ENCODE measurements around the gene GAS2L1. TPM values are rescaled to one million over a fixed set of nuclear protein-coding genes. Genes with fewer than 3 reads are reported as not detected.

Gene GAS2L1
- polyA plus RNA-seq, 1 donor from 2014 or later = 0.77 TPM

DNA sequence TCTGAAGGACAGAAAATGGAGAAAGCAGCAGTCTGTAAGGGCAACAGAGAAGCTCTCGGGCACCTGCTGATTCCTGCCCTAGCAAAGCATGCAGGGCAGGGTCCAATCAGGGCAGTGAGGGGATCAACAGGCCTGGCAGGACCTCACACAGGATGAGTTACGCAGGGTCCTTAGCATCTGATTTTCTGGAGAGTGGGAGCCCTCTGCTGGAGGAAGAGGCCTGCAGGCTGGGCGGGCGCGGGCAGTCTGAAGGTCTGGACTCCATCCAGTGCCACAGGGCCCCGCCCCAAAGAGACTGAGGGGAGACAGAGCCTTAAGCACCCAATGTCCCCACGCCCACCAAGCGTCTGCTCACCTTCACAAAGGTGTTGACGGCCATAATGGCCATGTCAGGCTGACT is 53.0 kb downstream of the GAS2L1 start:
- Histone ChIP-seq H3K27ac (ENCODE audit: low read length) (no peak overlapping the region), H4K20me1 (ENCODE audit: insufficient read depth) (no peaks in the 10 kb centered on the region), H2AFZ (ENCODE audit: low read depth, low read length) (no peak overlapping the region), H3K9ac (ENCODE audit: low read length) (no peak overlapping the region), H3K27me3 (ENCODE audit: insufficient read depth, low read depth, low read length) (no peaks in the 10 kb centered on the region), H3K36me3 (ENCODE audit: insufficient read depth, low read length) (no peaks in the 10 kb centered on the region), H3K79me2 (replicated peaks; ENCODE audit: insufficient read depth, low read length) (no peaks in the 10 kb centered on the region), H3K4me2 (ENCODE audit: low read length) (no peak overlapping the region), H3F3A (ENCODE audit: insufficient read depth, low read length, poor library complexity, severe bottlenecking) (no peaks in the 10 kb centered on the region), H3K9me3 (ENCODE audit: low read length) (no peaks in the 10 kb centered on the region), H3K4me3 (ENCODE audit: low read length) (no peak overlapping the region), H3K9me2 (ENCODE audit: insufficient read depth, low read length) (no peaks in the 10 kb centered on the region)
- TF ChIP-seq TAF1 (IDR thresholded peaks at IDR 0.05; ENCODE audit: low read depth) (no peak), POLR2AphosphoS5 (IDR thresholded peaks at IDR 0.05) (no peak)

Small RNAs within 50 kb of the gene (small RNA-seq; reads per million reads assigned to genes)
- gene MIR3653 = 0 reads per million in 3 experiments

Other genes with a start within 250 kb of the GAS2L1 start
- not detected in 2 replicates for gene C22orf31, start 244.8 kb upstream of the GAS2L1 start, polyA plus RNA-seq
- 2.8 and 3.3 TPM in 2 replicates for gene KREMEN1, start 233.6 kb upstream of the GAS2L1 start, polyA plus RNA-seq
- gene EMID1, start 100.8 kb upstream of the GAS2L1 start, polyA plus RNA-seq = 14.1 and 22.2 TPM in 2 replicates
- gene RHBDD3, start 38.7 kb upstream of the GAS2L1 start, polyA plus RNA-seq = 114 and 135 TPM in 2 replicates
- 277 and 287 TPM in 2 replicates for gene EWSR1, start 38.4 kb upstream of the GAS2L1 start, polyA plus RNA-seq
- gene RASL10A, start 9.0 kb downstream of the GAS2L1 start, polyA plus RNA-seq = 0.26 and 3.0 TPM in 2 replicates
- 43.8 and 44.3 TPM in 2 replicates for gene AP1B1, start 81.9 kb downstream of the GAS2L1 start, polyA plus RNA-seq
- not detected in 2 replicates for gene RFPL1, start 131.9 kb downstream of the GAS2L1 start, polyA plus RNA-seq
- 0.05 and 0.42 TPM in 2 replicates for gene NEFH, start 173.6 kb downstream of the GAS2L1 start, polyA plus RNA-seq
- 33.4 and 38.6 TPM in 2 replicates for gene THOC5, start 247.1 kb downstream of the GAS2L1 start, polyA plus RNA-seq